ENCODE measurements around the gene DEFB116. TPM values are rescaled to one million over a fixed set of nuclear protein-coding genes. Genes with fewer than 3 reads are reported as not detected.
"Not testable (repeated sequence)": the region's sequence is repeated elsewhere in the genome, so short reads cannot be mapped to it uniquely, and the experiment has no call there.

DEFB116 gene, protein sequence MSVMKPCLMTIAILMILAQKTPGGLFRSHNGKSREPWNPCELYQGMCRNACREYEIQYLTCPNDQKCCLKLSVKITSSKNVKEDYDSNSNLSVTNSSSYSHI
- total RNA-seq, result not detected

DNA sequence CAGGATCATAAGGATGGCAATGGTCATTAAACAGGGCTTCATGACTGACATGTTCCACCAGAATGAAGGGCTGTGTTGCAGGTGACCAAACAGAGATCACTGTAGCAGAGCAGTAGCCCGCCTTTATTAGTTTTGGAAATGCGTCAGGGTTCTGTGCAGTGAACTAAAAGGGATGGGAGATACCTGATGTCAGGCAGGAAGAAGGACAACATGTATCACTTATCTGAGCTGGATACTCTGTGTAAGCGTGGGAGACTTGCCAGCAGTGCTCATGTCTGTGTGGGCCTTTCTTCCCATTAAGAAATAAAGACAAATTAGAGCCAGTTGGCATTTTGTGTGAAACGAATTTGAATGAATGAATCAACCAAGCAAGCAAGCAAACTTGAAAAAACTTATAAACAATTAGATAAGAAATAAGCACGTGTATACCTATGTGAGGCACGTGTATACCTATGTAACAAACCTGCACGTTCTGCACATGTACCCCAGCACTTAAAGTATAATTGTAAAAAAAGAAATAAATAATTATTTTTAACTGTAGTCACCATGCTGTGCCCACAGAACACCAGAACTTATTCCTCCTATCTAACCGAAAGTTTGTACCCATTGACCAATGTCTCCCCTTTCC is at the start of gene DEFB116:
DEFB116 (minus strand) TSS at position 51 of the 628 bp plus-strand sequence; CDS start at position 51, 0 bp downstream.
- peaks cover 1% of the 10 kb centered on the region for H3K4me1 Mint-ChIP-seq
- DNase-seq (no peak), ATAC-seq (ENCODE audit: low read depth) (no peak)
- H3K27me3 Mint-ChIP-seq, result no peaks in the 10 kb centered on the region
- no peaks in the 10 kb centered on the region for H3K9me3 Mint-ChIP-seq
- H3K27ac Mint-ChIP-seq, result no peak within 1 kb of the TSS
- POLR2A ChIA-PET, result no interaction called here
- H3K4me3 Mint-ChIP-seq, result no peak within 1 kb of the TSS
- H3K36me3 Mint-ChIP-seq, result no peaks in the 10 kb centered on the region

- no peak overlapping the region for H3K27ac Mint-ChIP-seq
- no peaks in the 10 kb centered on the region for H3K36me3 Mint-ChIP-seq
- H3K4me1 Mint-ChIP-seq, result no peaks in the 10 kb centered on the region
- ATAC-seq (ENCODE audit: low read depth) (no peak), DNase-seq (no peak)
- H3K9me3 Mint-ChIP-seq, result no peaks in the 10 kb centered on the region
- POLR2A ChIA-PET, result no interaction called here
- no peaks in the 10 kb centered on the region for H3K27me3 Mint-ChIP-seq
- no peak overlapping the region for H3K4me3 Mint-ChIP-seq
These were observed 47.6 kb upstream of the DEFB116 start for GRCh38 chr20:31355981-31356380.

- Mint-ChIP-seq H3K27ac (no peak overlapping the region), H3K27me3 (no peaks in the 10 kb centered on the region), H3K4me3 (no peak overlapping the region), H3K4me1 (no peaks in the 10 kb centered on the region), H3K9me3 (peaks cover 3% of the 10 kb centered on the region), H3K36me3 (no peaks in the 10 kb centered on the region)
- DNase-seq, result no peak
- no peak for ATAC-seq (ENCODE audit: low read depth)
- POLR2A ChIA-PET, result no interaction called here
These were observed 33.1 kb upstream of the DEFB116 start for GRCh38 chr20:31341470-31341869.

DNA sequence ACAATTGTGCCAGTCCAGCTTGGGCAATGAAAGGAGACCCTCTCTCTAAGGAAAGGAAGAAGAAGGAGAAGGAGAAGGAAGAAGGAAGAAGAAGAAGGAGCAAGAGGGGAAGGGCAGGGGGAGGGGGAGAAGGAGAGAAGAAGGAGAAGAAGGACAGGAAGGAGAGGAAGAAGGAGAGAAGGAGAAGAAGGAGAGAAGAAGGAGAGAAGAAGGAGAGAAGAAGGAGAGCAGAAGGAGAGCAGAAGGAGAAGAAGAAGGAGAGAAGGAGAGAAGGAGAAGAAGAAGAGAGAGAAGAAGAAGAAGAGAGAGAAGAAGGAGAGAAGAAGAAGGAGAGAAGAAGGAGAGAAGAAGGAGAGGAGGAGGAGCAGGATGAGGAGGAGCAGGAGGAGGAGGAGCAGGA is 22.5 kb upstream of the DEFB116 start:
- Mint-ChIP-seq H3K27ac (no peak overlapping the region), H3K4me3 (no peak overlapping the region), H3K4me1 (no peaks in the 10 kb centered on the region), H3K9me3 (peaks cover 1% of the 10 kb centered on the region), H3K27me3 (peaks cover 2% of the 10 kb centered on the region), H3K36me3 (no peaks in the 10 kb centered on the region)
- DNase-seq (no peak), ATAC-seq (ENCODE audit: low read depth) (no peak)
- POLR2A ChIA-PET, result no interaction called here

- Mint-ChIP-seq H3K9me3 (peaks cover 6% of the 10 kb centered on the region), H3K4me3 (no peak overlapping the region), H3K27me3 (no peaks in the 10 kb centered on the region), H3K36me3 (no peaks in the 10 kb centered on the region), H3K27ac (no peak overlapping the region), H3K4me1 (no peaks in the 10 kb centered on the region)
- DNase-seq (no peak), ATAC-seq (ENCODE audit: low read depth) (no peak)
- POLR2A ChIA-PET, result no interaction called here
These were observed 14.1 kb upstream of the DEFB116 start for GRCh38 chr20:31322504-31322903.

GRCh38 chr20:31284964-31285363 is 23.4 kb downstream of the DEFB116 start:
- peaks cover 21% of the 10 kb centered on the region for H3K9me3 Mint-ChIP-seq
- H3K36me3 Mint-ChIP-seq; ATAC-seq (ENCODE audit: low read depth); H3K4me3 Mint-ChIP-seq; H3K27me3 Mint-ChIP-seq; H3K27ac Mint-ChIP-seq; POLR2A ChIA-PET; DNase-seq; H3K4me1 Mint-ChIP-seq: not testable (repeated sequence)

DNA sequence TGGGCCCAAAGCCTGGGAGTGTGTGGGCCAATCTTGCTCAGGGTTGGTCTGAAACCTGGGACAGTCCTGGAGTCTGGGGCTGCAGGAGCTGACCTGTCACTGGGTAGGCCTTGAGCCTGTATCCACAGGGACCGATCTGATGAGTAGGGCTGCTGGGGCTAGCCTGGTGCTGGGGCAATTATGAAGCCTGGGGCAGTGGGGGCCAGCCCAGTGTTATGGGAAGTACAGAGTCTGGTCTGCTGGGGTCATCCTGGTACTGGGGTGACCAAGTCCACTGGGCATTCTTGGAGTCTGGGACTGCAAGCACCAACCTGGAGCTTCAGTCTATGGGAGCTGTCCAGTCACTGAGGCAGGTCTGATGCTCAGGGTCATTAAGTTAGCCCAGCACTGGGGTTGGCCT is 30.2 kb downstream of the DEFB116 start:
- Mint-ChIP-seq H3K9me3 (peaks cover 15% of the 10 kb centered on the region), H3K27me3 (no peaks in the 10 kb centered on the region), H3K36me3 (no peaks in the 10 kb centered on the region), H3K4me3 (no peak overlapping the region), H3K27ac (no peak overlapping the region), H3K4me1 (no peaks in the 10 kb centered on the region)
- DNase-seq (no peak), ATAC-seq (ENCODE audit: low read depth) (no peak)
- POLR2A ChIA-PET, result no interaction called here

GRCh38 chr20:31274441-31274840 is 33.9 kb downstream of the DEFB116 start:
- no peak for DNase-seq

DNA sequence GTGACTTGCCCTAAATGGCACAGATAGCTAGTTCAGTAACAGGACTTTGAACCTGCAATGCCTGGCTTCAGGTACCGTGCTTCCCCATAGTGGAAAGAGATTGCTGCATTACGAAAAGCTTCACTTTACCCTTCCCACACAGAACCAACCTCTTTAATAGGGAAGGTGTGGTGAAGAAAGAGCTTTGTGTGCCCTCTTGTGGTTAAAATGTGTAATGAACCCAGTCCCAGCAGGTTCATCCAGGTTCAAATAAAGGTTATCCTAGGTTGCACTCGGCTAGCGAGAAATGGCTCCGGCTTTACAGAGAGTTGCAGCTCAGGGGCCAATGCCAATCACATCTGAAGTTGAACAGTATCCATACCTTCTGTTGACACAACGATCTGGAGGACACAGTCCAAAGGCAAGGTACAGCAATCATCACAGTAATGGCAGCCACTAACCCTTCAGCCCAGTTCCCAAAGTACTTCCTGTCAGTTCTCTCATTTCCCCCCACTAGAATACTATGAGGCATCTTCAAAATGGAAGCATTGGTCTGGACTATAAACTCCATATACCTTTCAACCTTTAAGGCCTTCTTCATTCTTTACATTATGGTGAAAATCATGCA is 48.0 kb downstream of the DEFB116 start:
- H3K9me3 Mint-ChIP-seq, result peaks cover 8% of the 10 kb centered on the region
- H3K4me3 Mint-ChIP-seq, result no peak overlapping the region
- H3K4me1 Mint-ChIP-seq, result no peaks in the 10 kb centered on the region
- no peaks in the 10 kb centered on the region for H3K27me3 Mint-ChIP-seq
- POLR2A ChIA-PET, result no interaction called here
- ATAC-seq (ENCODE audit: low read depth) (no peak), DNase-seq (no peak)
- no peaks in the 10 kb centered on the region for H3K36me3 Mint-ChIP-seq
- no peak overlapping the region for H3K27ac Mint-ChIP-seq

More at GRCh38 chr20:31274441-31274840, 33.9 kb downstream of the DEFB116 start:
- POLR2A ChIA-PET, result no interaction called here
- Mint-ChIP-seq H3K27me3 (no peaks in the 10 kb centered on the region), H3K27ac (no peak overlapping the region), H3K9me3 (peaks cover 19% of the 10 kb centered on the region), H3K4me1 (no peaks in the 10 kb centered on the region), H3K4me3 (no peak overlapping the region), H3K36me3 (no peaks in the 10 kb centered on the region)
- ATAC-seq (ENCODE audit: low read depth), result no peak

DNA sequence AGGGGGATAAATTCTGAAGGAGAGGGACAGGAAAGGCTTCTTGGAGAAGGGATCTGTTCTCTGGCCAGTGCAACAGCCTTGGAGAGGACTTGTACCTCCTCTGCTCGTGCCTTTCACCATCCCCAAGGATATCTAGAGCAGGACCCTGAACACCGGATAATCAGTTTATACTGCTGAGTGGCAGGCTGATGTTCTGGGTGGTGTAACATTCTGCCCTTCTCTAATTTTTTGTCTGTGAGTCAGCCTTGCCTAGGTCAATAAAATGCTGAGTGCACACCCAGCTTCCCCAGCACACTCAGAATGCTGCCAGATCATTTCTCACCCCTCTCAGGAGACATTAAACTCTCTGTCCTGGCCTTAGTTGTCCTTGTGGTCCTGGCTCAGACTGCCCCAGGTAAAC is 51.0 kb downstream of the DEFB116 start, which contains the start of gene DEFB115:
DEFB115 (plus strand) TSS at position 301 of the 400 bp plus-strand sequence; CDS start at position 301, 0 bp downstream.
- Mint-ChIP-seq H3K36me3 (no peaks in the 10 kb centered on the region), H3K27ac (no peak within 1 kb of the TSS), H3K27me3 (no peaks in the 10 kb centered on the region), H3K4me3 (no peak within 1 kb of the TSS), H3K9me3 (peaks cover 9% of the 10 kb centered on the region), H3K4me1 (no peaks in the 10 kb centered on the region)
- ATAC-seq (ENCODE audit: low read depth) (no peak), DNase-seq (no peak)
- POLR2A ChIA-PET, result no interaction called here

DNA sequence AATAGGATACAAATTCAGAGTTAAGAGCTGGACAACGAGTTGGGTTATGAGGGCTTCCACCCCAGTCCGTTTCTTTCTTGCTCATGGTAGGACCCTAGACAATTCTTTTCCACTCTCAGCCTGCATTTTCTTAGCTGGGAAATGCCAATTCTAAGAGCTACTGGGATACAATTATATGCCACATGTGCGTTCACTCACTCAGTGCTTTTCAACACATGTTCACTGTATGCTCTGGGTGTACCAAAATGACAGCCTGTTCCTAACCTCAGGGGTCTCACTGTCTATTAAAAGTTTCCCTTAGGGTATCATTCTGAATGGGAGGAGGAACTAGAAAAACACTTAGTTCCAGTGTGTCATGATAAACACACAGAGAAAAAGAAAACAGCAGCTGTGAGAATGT is 51.4 kb downstream of the DEFB116 start:
- Mint-ChIP-seq H3K9me3 (peaks cover 12% of the 10 kb centered on the region), H3K27me3 (no peaks in the 10 kb centered on the region), H3K4me3 (no peak overlapping the region), H3K27ac (no peak overlapping the region), H3K4me1 (no peaks in the 10 kb centered on the region), H3K36me3 (no peaks in the 10 kb centered on the region)
- POLR2A ChIA-PET, result no interaction called here
- ATAC-seq (ENCODE audit: low read depth) (no peak), DNase-seq (no peak)

Other genes with a start within 250 kb of the DEFB116 start
- gene DEFB115, start 50.9 kb downstream of the DEFB116 start, total RNA-seq, result not detected
- gene DEFB118, start 60.0 kb upstream of the DEFB116 start, total RNA-seq, result not detected
- gene DEFB119, start 82.0 kb upstream of the DEFB116 start, total RNA-seq, result not detected
- gene DEFB121, start 97.6 kb upstream of the DEFB116 start, total RNA-seq, result not detected
- gene DEFB123, start 132.0 kb upstream of the DEFB116 start, total RNA-seq, result not detected
- gene DEFB124, start 166.5 kb upstream of the DEFB116 start, total RNA-seq, result not detected
- not detected for gene REM1, start 166.7 kb upstream of the DEFB116 start, total RNA-seq
- 100 to 1,000 TPM; 112 to 120 TPM for gene HM13, start 205.9 kb upstream of the DEFB116 start, total RNA-seq